ENCODE results near the gene LARGE1.

LARGE1 gene

GRCh38 chr22:33606504-33606903 is 313.8 kb downstream of the LARGE1 start:
- DNase-seq (ENCODE audit: extremely low read depth, low read depth): no peak
- TF ChIP-seq CTCF (IDR thresholded peaks at IDR 0.05; ENCODE audit: low read depth, low read length): no peak

DNA sequence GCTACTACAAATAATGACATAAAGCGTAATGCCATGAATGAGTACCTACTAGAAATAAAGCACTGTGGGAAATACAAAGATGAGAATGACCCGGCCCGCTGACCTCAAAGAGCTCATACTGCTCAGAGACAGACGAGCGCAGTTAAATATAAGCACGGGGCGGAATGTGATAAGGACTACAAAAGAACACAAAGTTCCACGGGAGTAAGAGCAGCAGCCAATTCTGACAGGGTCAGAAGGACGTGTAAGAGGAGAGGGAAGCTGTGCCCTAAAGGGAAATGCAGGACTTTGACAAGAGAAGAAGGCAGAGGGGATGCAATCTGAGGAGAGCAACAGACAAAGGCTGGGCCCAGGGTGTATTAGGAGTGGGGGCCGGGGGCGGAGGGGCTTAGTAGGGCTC is 314.6 kb downstream of the LARGE1 start:
- no peak for TF ChIP-seq CTCF (IDR thresholded peaks at IDR 0.05; ENCODE audit: low read depth, low read length)
- DNase-seq (ENCODE audit: extremely low read depth, low read depth): no peak

DNA sequence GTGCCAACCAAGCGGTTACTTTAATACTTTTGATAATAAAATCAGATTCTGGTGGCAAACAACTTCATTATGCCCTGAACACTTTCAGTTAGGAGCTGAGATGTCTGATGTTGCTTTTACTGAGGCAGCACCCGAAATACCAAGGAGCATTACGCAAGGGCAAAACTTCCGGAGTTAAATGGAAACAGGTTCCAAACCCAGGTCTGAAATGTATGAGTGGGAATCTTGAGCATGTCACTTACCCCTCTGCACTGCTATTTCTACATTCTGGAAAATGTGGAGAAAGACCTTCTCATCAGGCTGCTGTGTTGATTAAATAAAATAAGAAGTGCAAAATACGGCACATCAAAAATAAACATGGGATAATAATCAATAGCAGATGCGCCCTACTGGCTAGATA is 315.1 kb downstream of the LARGE1 start:
- no peak for TF ChIP-seq CTCF (IDR thresholded peaks at IDR 0.05; ENCODE audit: low read depth, low read length)
- DNase-seq (ENCODE audit: extremely low read depth, low read depth): peak; percentile 27

- TF ChIP-seq CTCF (IDR thresholded peaks at IDR 0.05; ENCODE audit: low read depth, low read length): no peak
- DNase-seq (ENCODE audit: extremely low read depth, low read depth): no peak
Observed at GRCh38 chr22:33601062-33601461, 319.2 kb downstream of the LARGE1 start.

DNA sequence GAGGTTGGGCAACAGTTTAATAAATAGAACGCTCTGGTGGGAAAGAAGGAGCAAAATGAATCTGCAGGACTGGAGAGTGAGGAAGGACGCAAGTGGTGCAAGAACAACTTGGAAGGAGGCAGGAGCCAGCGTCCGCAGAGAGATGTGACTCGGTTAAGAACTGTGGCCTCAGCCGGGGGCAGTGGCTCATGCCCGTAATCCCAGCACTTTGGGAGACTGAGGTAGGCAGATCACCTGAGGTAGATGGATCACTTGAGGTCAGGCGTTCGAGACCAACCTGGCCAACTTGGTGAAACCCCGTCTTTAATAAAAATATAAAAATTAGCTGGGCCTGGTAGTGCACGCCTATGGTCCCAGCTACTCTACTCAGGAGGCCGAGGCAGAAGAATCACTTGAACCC is 319.7 kb downstream of the LARGE1 start:
- no peak for TF ChIP-seq CTCF (IDR thresholded peaks at IDR 0.05; ENCODE audit: low read depth, low read length)
- DNase-seq (ENCODE audit: extremely low read depth, low read depth): no peak

GRCh38 chr22:33600113-33600512 is 320.2 kb downstream of the LARGE1 start:
- DNase-seq (ENCODE audit: extremely low read depth, low read depth): no peak
- no peak for TF ChIP-seq CTCF (IDR thresholded peaks at IDR 0.05; ENCODE audit: low read depth, low read length)

- no peak for DNase-seq (ENCODE audit: extremely low read depth, low read depth)
- TF ChIP-seq CTCF (IDR thresholded peaks at IDR 0.05; ENCODE audit: low read depth, low read length): no peak
Observed at GRCh38 chr22:33599596-33599995, 320.7 kb downstream of the LARGE1 start.

Data from AG09319 (cell line).